DMS153 (cell line): Measurements from ENCODE around the gene ELMO3.
A peak's percentile ranks its signal among the peaks of the same experiment; 100 is the strongest.

ENCODE experiments used
- DNase-seq: peaks from one replicate; lab custom pipeline; 2025; lab: John Stamatoyannopoulos, UW

Gene ELMO3

DNA sequence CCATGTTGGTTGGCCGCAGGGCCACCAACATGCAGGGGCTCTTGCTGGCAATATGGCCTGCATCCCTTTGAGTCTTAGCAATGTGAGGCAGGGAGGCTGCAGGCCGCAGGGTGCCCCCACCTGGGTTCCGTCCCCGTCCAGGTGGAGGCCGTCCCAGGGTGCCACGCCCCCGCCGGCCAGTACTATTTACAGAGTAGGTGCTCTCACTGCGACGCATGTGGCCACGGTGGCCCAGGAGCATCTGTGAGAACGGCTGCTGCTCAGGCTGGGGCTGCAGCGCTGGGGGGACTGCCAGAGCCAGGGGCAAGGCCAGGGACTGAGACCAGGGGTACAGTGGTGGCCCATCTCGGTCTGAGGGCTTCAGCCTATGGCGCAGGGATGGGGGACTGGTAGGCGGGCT, 18.8 kb upstream of the ELMO3 start:
- no peak for DNase-seq

DNA sequence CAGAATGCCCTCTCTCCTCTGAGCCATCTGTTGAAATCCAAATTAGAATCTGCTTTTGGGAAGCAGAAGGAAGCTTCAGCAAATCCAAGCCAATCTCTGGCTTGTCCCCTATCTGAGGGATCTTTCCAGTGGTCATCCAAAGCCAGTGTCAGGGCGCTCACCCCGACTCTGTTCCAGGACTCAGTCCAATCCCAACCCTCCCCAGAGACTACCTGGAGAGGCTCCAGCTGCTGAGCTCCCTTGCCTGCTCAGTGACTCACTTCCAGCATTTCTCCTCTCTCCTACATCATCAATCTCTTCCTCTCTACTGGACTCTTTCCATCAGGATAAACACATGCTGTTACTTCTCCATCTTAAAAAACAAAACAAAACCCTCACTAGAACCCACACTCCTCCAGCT, 17.6 kb upstream of the ELMO3 start:
- DNase-seq = no peak

DNA sequence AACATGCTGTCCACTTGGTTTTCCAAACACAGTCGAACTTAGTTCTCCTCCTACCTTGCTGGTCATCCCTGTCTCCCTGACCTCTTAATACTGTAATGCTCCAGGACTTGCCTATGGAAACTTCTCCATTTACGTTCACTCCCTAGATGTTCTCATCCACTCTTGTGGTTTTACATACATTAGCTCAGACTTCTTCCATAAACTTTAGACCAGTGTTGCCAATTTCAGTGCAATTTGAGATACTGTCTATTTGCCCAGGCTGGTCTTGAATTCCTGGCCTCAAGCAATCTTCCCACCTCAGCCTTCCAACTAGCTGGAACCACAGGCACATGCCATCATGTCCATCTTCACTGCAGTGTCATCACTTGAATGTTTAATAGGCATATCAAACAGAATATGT, 16.6 kb upstream of the ELMO3 start:
- no peak for DNase-seq

DNA sequence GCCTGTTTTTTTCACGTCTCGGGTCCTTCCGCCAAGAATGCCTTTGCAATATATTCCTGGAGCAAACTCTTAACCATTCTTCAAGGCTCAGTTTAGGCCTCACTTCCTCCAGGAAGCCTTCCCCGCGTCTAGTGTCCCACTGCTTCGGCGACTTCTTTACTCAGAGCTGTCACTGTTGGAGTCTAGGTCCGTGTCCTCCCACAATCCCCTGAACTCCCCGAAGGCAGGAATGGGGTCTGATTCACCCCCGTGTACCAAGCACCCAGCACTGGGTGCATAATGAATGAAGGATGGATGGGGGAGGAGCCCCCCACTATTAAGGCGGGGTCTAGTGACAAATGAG, 15.7 kb upstream of the ELMO3 start:
- DNase-seq = no peak

DNA sequence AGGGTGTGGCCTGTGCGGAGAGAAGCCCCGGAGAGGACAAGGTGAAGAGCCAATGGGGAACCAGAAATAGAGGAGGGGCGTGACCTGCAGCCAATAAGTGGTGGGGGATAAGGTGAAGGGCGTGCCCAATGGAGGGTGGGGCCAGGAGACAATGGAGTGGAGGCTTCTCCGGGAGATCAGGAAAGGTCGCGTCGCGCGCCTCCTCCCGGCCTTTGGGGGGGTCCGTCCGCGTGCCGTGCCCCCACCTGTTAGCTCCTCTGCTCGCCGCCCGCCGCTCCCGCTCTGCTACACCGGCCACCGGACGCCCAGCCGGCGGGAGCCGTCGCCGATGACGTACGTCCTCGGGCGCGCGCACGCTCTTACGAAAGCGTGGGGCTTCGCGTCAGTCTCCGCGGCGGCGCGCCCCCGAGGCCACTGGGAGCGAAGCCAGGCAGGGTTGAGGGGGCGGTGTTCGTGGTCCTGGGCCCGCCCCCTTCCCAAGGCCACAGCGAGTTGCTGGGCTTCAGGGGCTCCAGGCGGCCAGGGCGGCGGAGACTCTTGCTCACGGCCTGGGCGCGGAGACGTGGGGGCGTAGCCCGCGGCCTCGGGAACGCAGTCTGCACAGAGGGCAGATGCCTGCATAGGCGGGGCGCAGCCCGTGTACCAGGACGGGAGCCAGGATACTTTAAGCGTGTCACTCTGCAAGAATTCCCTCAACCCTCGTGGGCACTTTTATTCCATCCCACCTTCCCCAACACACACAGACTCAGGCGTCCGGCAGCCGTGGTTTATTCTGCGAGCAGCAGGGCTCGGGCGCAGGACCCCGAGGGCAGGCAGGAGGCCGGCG, 15.1 kb upstream of the ELMO3 start, which contains the start of gene MATCAP1:
TSS of gene MATCAP1 (minus strand) at position 337 of the 826 bp plus-strand sequence. CDS start 3,353 bp downstream, outside the sequence.
- DNase-seq = peak; percentile 96

DNA sequence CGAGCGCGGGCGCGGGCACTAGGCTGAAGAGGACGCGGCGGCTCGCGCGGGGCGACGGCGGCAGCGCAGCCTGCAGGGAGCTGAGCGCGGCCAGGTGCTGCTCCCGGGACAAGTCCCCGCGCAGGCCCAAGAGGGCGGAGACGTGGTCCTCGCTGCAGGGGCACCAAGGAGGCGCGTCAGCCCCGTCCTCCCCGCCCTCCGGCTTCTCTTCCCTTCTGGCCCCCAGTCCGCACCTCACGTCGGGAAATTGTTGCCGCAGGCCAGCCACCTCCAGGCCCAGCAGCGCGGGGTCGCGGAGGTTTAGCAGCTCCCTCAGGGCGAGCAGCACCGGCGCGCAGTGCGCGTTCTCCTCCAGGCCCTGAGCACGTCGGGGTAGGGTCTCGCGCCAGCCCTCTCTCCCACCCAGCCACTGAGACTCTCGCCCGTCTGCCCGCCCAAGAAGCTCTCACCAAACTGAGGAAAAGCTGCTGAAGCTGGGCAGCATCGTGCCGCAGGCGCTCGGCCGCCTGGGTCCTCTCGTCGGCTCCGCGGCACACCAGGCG, 14.4 kb upstream of the ELMO3 start:
- DNase-seq = no peak

DNA sequence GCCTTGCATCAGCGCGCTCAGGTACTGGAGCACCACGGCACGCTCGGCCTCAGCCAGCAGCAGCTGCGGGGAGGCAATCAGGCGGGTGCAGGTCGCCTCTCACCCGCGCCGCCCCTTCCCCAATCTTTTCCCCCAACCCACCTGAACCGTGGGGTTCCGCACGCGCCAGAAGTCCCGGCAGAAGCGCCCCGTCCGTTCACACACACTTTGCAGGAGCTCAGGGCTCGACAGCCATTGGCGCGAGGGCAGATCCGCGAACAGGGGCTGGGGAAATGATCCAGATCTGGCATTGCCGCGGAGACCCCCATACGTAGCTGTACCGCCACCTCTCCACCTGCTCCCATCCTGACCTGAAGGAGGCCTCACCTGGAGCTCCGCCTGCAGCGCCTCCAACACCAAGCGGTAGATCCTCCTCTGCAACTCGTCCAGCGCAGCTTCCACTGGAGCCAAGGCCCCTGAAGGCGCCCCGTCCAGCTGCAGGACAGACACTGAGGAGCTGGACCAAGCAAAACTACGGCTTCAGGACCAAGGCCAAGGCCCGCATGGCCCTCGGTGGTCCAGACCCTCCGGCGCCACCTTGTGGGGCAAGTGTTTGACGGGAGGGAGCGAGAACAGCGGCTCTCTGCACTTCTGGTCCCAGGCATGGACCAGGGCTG, 13.8 kb upstream of the ELMO3 start:
- DNase-seq = peak; percentile 70

DNA sequence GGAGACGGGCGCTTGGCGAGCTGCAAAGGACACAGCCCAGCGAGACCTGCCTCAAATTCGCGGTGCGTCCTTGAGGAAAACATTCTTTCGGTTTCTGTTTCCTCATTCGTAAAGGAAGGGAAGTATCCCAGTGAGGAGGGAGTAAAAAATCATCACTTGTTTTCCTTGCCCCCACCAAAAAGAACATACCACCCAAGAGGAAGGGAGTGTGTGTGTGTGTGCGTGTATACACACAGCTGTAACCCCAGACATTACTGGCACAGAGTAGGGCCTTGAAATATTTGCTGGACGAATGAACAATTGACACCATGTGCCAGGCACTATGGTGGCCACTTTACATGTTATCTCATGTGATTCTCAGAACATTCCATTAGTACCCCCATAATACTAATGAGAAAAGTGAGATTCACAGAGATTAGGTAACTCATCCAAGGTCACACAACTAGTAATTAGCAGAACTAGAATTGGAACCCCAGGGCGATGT, 13.2 kb upstream of the ELMO3 start:
- no peak for DNase-seq

DNA sequence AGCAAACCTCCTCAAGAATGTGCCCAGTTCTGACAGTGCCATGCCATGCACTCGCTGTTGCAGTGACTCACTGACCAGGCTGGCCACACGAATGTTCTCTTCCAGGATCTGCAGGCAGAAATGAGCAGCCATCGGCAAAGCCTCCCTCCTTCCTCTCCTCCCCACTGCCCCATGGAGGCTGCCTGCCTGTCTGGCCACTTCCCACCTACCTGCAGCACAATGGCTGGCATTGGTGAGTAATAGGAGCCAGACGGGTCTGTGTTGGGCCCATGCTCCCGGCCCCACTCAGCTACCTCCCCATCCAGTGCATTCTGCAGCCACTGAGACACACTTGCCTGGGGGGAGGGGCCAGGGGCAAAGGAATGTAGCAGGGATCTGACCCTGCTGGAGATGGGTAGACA, 12.4 kb upstream of the ELMO3 start:
- DNase-seq = no peak

DNA sequence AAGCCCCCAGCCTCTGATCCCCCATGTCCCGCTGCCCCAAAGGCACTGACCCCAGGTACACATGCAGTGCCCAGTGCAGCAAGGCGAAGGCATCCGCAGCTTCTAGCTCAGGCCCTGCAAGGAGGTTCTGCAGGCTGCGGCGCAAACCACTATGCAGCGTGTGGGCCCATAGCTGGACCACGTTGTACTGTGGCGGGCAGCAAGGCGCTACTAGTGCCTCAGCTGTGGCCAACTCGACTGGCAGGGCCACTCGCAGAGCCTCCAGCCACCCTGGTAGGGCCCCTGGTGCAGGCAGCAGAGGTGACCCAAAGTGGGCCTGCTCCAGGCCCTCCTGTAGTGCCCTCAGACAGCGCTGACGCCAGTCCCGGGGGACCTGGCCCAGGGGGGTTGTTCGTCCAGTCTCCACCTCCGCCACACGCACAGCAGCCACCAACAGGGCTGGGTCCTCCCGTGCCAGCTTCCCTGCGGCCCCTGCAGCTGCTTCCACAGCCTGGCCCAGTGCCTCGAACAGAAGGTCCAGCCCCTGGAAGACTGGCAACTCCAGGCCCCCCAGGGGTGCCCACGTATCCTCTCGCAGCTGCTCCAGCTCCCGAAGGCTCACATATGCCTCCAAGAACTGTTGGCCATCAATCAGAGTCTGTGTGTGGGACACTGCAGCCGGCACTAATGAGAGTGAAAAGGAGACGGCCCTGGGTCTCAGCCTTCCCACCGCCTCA, 11.6 kb upstream of the ELMO3 start:
- no peak for DNase-seq

DNA sequence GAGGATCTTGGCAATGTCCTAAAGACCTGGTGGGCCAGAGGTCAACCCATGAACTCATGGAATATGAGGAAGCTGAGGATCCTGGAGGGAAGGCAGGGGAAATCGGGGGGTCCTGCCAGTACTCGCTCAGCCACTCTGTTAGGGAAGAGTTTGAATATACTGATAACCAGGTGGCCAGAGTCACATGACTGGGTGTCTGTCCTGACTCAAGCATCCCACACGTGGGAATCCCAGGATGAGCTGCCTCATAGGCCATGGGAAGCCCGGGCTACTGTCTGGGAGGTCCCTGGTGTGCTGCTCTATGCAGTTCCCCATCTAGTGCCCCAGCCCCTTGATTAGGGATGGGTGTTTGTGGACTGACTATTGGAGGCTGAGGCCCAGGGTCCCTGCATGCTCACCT, 10.6 kb upstream of the ELMO3 start:
- no peak for DNase-seq

DNA sequence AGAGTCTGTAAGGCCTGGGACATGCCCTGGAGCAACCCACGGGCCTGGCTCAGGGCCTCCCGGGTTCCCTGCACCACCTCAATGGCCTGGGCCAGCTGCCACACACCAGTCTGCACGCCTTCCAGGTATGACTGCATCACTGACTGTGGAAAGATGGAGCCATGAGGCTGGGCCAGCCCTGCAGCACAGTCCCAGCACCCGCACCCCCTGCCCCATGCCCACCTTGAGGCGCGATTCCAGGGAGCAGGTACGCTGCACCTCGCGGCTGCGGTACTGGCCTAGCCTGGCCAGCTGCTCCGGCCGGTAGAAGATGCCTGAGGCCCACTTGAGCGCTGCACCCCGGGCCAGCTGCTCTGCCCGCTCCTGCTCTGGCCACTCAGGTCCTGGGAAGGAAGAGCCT, 10.1 kb upstream of the ELMO3 start:
- DNase-seq = no peak

DNA sequence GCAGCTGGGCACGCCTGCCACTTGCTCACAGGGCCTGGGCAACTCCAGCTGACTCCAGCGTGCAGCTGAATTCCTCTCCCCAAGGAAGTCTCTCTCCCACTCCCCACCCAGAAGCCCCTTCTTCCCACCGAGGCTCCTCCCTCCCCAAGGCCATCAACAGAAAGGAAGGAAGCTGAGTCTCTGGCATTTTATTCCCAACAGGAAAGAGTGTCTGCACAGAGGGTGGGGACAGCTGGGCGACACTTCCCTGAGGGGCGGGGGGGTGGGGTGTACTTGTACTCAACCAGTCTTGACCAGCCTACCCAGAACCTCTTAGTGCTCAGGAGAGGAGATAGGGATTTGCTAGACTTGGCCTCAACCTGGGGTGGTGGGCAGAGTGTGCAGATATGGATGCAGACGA, 8.9 kb upstream of the ELMO3 start, which contains the start of gene EXOC3L1:
TSS of gene EXOC3L1 (minus strand) at position 96 of the 400 bp plus-strand sequence. CDS start 460 bp downstream, outside the sequence.
- no peak for DNase-seq

DNA sequence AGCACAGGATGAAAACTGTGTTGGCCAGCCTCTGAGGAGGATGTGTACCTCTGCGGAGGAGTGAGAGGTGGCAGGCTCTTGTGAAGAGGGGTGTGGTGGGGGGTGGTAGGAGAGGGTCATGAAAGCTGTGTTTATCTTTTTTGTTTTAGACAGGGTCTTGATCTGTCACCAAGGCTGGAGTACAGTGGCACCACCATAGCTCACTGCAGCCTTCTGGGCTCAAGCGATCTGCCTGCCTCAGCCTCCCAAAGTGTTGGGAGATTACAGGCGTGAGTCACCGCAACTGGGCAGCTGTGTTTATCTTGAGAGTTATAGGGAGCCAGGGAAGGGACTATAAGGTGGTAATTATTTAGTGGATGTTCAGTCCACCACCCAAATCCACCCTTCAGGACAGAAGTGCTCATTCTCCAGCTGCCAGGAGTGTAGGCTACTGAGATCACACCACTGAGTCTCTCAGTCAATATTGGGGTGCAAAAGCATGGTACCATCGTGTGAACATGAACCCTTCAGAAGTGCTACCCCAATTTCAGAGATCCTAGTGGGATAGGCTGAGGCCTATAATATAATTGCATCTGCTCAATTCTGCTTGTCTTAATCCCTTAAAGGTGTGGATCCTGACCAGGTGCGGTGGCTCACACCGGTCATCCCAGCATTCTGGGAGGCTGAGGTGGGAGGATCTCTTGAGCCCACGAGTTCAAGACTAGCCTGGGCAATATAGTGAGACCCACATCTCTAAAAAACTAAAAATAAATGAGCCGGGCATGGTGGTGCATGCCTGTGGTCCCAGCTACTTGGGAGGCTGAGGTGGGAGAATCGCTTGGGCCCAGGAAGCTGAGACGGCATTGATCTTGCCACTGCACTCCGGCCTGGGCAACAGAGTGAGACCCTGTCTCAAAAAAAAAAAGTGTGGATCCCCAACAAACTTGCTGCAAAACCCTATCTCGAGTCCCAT, 8.2 kb upstream of the ELMO3 start:
- no peak for DNase-seq

DNA sequence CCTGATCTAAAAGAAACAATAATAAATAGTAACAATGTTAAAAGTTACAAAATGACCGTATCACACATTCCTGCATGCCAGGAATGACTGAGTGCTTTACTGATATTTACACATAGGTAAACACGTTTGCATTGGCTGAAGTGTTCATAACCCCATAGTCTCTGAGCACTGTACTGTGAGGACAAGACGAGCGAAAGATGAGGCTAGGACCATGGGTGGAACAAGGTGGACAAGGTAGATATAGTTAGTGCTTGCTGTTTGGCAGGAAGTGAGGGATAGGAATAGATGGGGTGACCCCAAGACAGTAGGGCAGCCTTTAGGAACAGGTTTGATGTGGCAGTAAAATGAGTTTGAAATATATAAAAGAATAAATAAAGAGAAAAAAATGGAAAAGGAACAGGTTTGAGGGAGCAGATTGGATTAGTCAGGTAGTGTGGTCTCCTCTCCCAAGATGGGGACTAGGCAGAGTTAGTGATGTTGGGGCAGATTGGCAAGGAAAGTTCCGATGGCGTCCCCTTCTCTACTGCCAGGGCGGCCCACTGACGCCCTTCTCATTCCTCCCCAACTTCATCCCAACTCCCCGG, 7.4 kb upstream of the ELMO3 start:
- no peak for DNase-seq

DNA sequence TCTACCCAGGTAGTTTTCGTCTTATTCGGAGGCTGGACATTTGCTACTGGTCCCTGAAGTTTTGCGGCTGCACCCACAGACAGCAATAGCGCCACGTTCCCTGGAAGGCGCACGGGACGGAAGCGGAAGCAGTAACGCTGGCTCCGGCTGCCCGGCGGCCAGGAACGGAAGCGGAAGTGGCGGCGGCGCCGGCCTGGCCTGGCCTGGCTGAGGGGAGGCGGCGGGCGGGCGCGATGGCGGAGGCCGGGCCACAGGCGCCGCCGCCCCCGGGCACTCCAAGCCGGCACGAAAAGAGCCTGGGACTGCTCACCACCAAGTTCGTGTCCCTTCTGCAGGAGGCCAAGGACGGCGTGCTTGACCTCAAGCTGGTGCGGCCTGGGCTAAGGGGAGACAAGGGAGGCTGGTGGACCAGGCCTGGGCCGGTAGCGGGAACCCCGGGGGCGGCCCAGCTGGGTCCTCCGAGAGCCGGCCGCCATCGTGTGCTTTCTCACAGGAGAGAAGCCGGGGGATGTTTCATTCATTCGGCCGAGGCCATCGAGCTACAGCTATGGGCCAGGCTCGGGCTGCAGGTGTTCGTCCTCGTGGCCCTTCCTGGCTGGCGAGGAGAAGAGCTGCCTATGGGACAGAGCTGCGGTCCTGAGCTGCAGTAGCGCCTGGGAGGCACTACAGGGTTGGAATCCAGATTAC, 6.8 kb upstream of the ELMO3 start, which contains the start of gene E2F4:
TSS of gene E2F4 (plus strand) at position 161 of the 687 bp plus-strand sequence. CDS start at position 234, 73 bp downstream.
- DNase-seq = peak; percentile 77

DNA sequence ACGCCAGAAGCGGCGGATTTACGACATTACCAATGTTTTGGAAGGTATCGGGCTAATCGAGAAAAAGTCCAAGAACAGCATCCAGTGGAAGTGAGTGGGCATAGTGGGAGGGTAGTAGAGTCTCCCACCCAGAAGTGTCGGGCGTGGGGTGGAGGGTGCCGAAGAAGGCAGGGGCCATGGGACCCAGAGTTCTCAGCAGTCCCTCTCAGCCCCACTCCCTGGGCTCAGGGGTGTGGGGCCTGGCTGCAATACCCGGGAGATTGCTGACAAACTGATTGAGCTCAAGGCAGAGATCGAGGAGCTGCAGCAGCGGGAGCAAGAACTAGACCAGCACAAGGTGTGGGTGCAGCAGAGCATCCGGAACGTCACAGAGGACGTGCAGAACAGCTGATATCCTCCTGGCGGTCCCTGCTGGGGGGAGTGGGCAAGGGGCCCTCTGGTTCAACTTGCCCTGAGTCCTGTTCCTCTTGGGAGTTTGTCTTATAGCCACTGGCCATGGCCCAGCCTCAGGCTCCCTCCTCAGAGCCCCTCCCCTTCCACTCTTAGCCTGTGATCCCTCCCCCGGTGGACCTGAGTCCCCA, 6.1 kb upstream of the ELMO3 start:
- no peak for DNase-seq

DNA sequence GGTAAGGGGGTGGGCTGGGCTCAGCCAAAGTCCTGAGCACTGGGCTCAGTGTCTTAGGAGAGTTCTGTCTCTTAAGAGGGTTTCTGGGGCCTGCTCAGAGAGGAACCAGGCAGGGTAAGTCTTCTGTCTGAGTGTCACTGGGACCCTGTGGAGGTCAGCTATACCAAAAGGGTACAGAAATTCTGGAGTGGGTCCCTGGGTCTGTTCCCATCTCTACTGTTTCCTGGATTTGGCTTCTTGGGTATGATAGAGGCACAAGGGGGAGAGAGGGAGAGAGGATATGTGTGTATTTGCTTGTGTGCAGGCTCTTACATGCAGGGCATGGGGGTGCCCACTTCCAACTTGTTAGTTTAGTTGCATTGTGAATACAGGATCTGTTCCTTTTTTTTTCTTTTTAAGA, 5.4 kb upstream of the ELMO3 start:
- no peak for DNase-seq

DNA sequence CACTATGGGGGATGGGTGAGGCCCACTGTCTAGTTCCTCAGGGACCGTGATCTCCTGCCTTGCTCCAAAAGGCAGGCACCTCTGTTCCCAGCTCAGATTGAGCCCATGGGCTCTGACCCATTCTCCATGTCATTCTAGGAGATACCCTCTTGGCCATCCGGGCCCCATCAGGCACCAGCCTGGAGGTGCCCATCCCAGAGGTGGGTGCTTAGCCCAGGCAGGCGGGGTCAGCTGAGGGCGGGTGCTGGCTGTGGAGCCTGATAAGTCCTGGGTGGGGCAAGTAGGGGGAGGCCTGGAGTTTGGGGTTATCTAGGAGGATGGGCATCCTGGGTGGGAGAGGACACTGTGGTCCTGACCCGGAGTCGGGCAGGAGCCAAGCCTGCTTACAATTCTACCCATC, 4.7 kb upstream of the ELMO3 start:
- DNase-seq = no peak

DNA sequence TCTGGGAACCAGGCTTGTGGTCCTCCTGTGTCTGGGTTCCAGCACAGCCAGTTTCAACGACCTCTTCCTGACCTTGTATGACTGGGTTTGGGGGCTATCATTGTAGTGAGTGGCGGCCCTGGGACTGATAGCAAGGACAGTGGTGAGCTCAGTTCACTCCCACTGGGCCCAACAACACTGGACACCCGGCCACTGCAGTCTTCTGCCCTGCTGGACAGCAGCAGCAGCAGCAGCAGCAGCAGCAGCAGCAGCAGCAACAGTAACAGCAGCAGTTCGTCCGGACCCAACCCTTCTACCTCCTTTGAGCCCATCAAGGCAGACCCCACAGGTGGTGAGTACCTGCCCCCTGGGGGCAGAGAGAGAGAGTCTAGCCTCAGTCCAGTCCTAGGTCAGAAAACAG, 3.3 kb upstream of the ELMO3 start:
- no peak for DNase-seq
